Thyroid gland (tissue), 4 donors: ENCODE measurements around the gene EFCAB8.

Experiments
- POLR2A ChIP-seq, 2 donors: fragments of 450-650 bp; IDR thresholded peaks; one replicate each; pipeline ENCODE4 v1.6.1; 2017; ENCODE audit warnings: antibody characterized with exemption in 2 of 2, mild to moderate bottlenecking in 2 of 2, moderate library complexity in 1 of 2
- TF ChIP-seq, protein P1 (sequence below), 6 experiments: fragments of 200-600 bp in 3 of 6; fragments of 450-650 bp in 3 of 6; sonication (generic) in 3 of 6; IDR thresholded peaks; one replicate each; pipeline ENCODE4 v1.5.1; 2016 to 2019; ENCODE audit warnings: antibody characterized with exemption in 6 of 6, mild to moderate bottlenecking in 2 of 6, inconsistent platforms in 1 of 6, moderate library complexity in 1 of 6

DNA sequence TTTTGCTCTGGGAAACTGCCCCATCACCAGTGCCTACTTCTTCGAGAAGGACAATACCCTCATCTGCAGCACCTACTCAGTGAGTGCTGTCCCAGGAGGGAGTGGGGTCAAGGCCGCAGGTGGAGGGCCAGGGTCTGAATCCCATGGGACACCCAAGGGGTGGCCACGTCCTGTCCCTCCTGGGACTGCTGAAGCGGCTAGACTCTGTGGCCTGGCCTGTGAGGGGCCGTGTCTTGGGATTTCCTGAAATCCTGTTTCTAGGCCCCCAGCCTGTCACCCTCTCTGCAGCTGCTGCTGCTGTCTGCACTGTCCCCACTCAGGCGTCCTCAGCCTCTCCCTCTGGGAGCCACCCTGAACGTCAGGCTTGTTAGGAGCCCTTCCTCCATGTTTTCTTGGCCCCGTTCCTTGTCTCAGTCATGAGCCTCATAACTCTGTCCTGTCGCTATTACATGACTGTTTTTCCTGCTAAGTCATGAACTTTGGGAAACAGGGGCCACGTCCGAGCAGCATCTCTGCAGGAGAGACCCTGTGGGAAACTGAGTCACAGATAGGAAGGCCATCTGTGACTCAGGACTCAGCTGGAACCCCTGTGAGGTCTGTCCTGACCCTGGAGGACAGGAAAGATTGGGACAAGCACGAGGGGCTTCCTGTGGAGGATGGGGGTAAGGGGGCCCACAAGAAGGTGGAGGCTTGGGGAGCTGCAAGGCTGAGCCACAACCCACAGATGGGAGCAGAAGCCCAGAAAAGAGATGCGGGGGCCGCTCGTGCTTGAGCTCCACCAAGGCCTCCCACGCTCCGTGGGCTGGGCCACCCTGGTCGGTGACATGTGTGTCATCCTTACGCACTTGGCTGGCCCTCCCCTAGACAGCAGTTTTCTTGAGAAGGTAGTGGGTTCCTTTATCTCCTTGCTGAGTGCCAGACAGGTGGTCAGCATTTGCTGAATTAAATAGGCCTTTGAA lies 49.9 kb downstream of the EFCAB8 start:
- TF ChIP-seq POLR2A (IDR thresholded peaks at IDR 0.05), result no peak
- TF ChIP-seq, protein P1, sequence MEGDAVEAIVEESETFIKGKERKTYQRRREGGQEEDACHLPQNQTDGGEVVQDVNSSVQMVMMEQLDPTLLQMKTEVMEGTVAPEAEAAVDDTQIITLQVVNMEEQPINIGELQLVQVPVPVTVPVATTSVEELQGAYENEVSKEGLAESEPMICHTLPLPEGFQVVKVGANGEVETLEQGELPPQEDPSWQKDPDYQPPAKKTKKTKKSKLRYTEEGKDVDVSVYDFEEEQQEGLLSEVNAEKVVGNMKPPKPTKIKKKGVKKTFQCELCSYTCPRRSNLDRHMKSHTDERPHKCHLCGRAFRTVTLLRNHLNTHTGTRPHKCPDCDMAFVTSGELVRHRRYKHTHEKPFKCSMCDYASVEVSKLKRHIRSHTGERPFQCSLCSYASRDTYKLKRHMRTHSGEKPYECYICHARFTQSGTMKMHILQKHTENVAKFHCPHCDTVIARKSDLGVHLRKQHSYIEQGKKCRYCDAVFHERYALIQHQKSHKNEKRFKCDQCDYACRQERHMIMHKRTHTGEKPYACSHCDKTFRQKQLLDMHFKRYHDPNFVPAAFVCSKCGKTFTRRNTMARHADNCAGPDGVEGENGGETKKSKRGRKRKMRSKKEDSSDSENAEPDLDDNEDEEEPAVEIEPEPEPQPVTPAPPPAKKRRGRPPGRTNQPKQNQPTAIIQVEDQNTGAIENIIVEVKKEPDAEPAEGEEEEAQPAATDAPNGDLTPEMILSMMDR (IDR thresholded peaks at IDR 0.05), result no peak
